Ascending aorta (tissue), 2 donors: ENCODE data around the gene TACR1. TPM values are rescaled to one million over a fixed set of nuclear protein-coding genes. Genes with fewer than 3 reads are reported as not detected.

ENCODE experiments used
- DNase-seq, 2 donors: peaks; one replicate each; pipeline ENCODE4 v3.0.0-alpha.2; 2019; ENCODE audit warnings: low spot score in 2 of 2
- H3K27ac ChIP-seq, 2 donors: fragments of 200-600 bp; sonication (generic); one replicate each; pipeline ENCODE4 v1.5.1; 2016 to 2017; ENCODE audit warnings: mild to moderate bottlenecking in 1 of 2
- H3K27me3 ChIP-seq: fragments of 200-600 bp; sonication (generic); one replicate; pipeline ENCODE4 v1.5.1; 2017
- H3K36me3 ChIP-seq, 2 donors: fragments of 200-600 bp; sonication (generic); one replicate each; pipeline ENCODE4 v1.5.1; 2016
- H3K4me1 ChIP-seq, 2 donors: fragments of 200-600 bp; sonication (generic); one replicate each; pipeline ENCODE4 v1.5.1; 2016 to 2017; ENCODE audit warnings: mild to moderate bottlenecking in 1 of 2
- H3K4me3 ChIP-seq, 2 donors: fragments of 200-600 bp; sonication (generic); one replicate each; pipeline ENCODE4 v1.5.1; 2016 to 2017; ENCODE audit warnings: mild to moderate bottlenecking in 1 of 2
- H3K9me3 ChIP-seq, 2 donors: fragments of 200-600 bp; sonication (generic); one replicate each; pipeline ENCODE4 v1.5.1; 2016
- CTCF ChIP-seq, 3 experiments: fragments of 200-600 bp in 2 of 3; fragments of 450-650 bp in 1 of 3; sonication (generic) in 2 of 3; IDR thresholded peaks; one replicate each; pipeline ENCODE4 v1.5.1; 2016 to 2019; ENCODE audit warnings: antibody characterized with exemption in 3 of 3, mild to moderate bottlenecking in 1 of 3, moderate library complexity in 1 of 3
- intact Hi-C: fragments of 100-400 bp; cut with DNase I; formaldehyde crosslinking; loops from one replicate; pipeline ENCODE4 v1.15.1; 2023
- total RNA-seq: library from RNA; depleted of rRNA; stranded (reverse); fragments of >200 nt; gene quantifications from one replicate; pipeline ENCODE4 v1.1.0, GENCODE V29; 2016

Gene TACR1
- total RNA-seq, 1 donor from 2014 or later, result 27.5 TPM

GRCh38 chr2:75090770-75091515 lies 108.4 kb downstream of the TACR1 start:
- Histone ChIP-seq H3K36me3 (no peaks in the 10 kb centered on the region), H3K4me3 (no peak overlapping the region), H3K4me1 (no peaks in the 10 kb centered on the region), H3K27ac (no peak overlapping the region), H3K9me3 (no peaks in the 10 kb centered on the region), H3K27me3 (no peaks in the 10 kb centered on the region)
- intact Hi-C loops, result no loop called here
- DNase-seq, result no peak
- TF ChIP-seq CTCF (IDR thresholded peaks at IDR 0.05), result no peak

- no peak for DNase-seq
- no peak for TF ChIP-seq CTCF (IDR thresholded peaks at IDR 0.05)
- H3K4me1 ChIP-seq, result no peaks in the 10 kb centered on the region
- no peak overlapping the region for H3K27ac ChIP-seq
- H3K9me3 ChIP-seq, result no peaks in the 10 kb centered on the region
- H3K27me3 ChIP-seq, result no peaks in the 10 kb centered on the region
- intact Hi-C loops, result no loop called here
- no peaks in the 10 kb centered on the region for H3K36me3 ChIP-seq
- H3K4me3 ChIP-seq, result no peak overlapping the region
Observed at GRCh38 chr2:75089471-75089870, 109.8 kb downstream of the TACR1 start.

DNA sequence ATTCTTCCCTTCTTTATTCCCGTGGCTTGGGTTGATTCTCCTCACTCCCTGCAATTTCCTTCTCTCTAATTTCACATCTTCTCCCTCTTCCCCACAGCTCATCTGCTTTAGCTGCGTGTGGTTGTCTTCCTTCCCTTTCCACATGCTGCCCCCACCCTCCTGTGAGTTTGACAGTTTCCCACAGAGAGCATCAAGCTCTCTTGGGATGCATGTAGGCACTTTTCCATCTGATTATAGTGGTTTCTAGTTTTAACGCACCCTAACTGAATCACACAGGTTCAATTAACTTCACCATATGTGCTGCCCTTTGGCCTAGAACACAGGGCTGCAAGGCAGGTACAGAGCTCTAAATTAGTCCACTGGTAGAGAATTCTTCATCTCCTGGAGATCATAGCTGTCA lies 110.5 kb downstream of the TACR1 start:
- Histone ChIP-seq H3K9me3 (no peaks in the 10 kb centered on the region), H3K4me3 (no peak overlapping the region), H3K4me1 (no peaks in the 10 kb centered on the region), H3K36me3 (no peaks in the 10 kb centered on the region), H3K27me3 (no peaks in the 10 kb centered on the region), H3K27ac (no peak overlapping the region)
- intact Hi-C loops, result no loop called here
- no peak for DNase-seq
- no peak for TF ChIP-seq CTCF (IDR thresholded peaks at IDR 0.05)

- TF ChIP-seq CTCF (IDR thresholded peaks at IDR 0.05), result no peak
- H3K4me3 ChIP-seq, result no peak overlapping the region
- H3K9me3 ChIP-seq, result no peaks in the 10 kb centered on the region
- H3K27ac ChIP-seq, result no peak overlapping the region
- DNase-seq, result no peak
- H3K27me3 ChIP-seq, result no peaks in the 10 kb centered on the region
- no peaks in the 10 kb centered on the region for H3K4me1 ChIP-seq
- intact Hi-C loops, result no loop called here
- H3K36me3 ChIP-seq, result no peaks in the 10 kb centered on the region
Observed at GRCh38 chr2:75087736-75088135, 111.6 kb downstream of the TACR1 start.

DNA sequence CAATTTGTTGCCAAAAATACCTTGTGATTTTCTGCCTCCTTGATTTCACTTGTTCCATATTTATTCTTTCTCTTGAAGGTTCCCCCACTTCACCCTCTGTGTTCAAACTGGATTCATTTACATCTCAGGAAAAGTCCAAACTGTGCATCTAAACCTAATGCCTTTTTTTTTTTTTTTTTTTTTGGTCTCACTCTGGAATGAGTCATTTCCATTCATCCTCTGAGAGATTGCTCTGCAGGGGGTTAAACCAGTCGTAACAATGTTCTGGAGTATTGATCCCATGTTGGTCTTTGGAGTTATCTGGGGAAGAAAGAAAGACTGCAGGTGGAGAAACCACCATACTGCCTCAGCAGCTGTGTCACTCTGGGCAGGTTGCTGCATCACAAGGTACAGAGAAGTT lies 119.7 kb downstream of the TACR1 start:
- no peak for DNase-seq
- Histone ChIP-seq H3K27ac (no peak overlapping the region), H3K4me1 (no peaks in the 10 kb centered on the region), H3K27me3 (no peaks in the 10 kb centered on the region), H3K36me3 (no peaks in the 10 kb centered on the region), H3K9me3 (no peaks in the 10 kb centered on the region), H3K4me3 (no peak overlapping the region)
- no peak for TF ChIP-seq CTCF (IDR thresholded peaks at IDR 0.05)
- intact Hi-C loops, result no loop called here

- intact Hi-C loops, result no loop called here
- H3K9me3 ChIP-seq, result no peaks in the 10 kb centered on the region
- no peaks in the 10 kb centered on the region for H3K27me3 ChIP-seq
- no peaks in the 10 kb centered on the region for H3K36me3 ChIP-seq
- H3K4me3 ChIP-seq, result no peak overlapping the region
- no peak overlapping the region for H3K27ac ChIP-seq
- TF ChIP-seq CTCF (IDR thresholded peaks at IDR 0.05), result no peak
- no peaks in the 10 kb centered on the region for H3K4me1 ChIP-seq
- DNase-seq, result no peak
Observed at GRCh38 chr2:75077909-75078308, 121.4 kb downstream of the TACR1 start.
